Liver (tissue), 9 donors: Measurements from ENCODE around the gene HOXB2. TPM values are rescaled to one million over a fixed set of nuclear protein-coding genes. Genes with fewer than 3 reads are reported as not detected.
A peak's percentile ranks its signal among the peaks of the same experiment; 100 is the strongest.

ENCODE experiments used
- DNase-seq: peaks from one replicate; pipeline ENCODE4 v3.0.0-alpha.2; 2017; ENCODE audit warnings: low spot score
- H3K27ac ChIP-seq, 2 donors: one replicate each; pipeline ENCODE4 v1.7.0; 2013; ENCODE audit warnings: inconsistent platforms in 2 of 2, low read length in 2 of 2, control low read depth in 1 of 2, low read depth in 1 of 2, mild to moderate bottlenecking in 1 of 2
- H3K27me3 ChIP-seq, 4 donors: one replicate each; pipeline versions ENCODE4 v1.6.1 to v1.7.0; 2013; ENCODE audit warnings: low read length in 3 of 4, inconsistent platforms in 1 of 4, mild to moderate bottlenecking in 1 of 4, moderate library complexity in 1 of 4; ENCODE audit not compliant: control insufficient read depth in 4 of 4, insufficient read depth in 4 of 4
- H3K36me3 ChIP-seq, 4 donors: one replicate each; pipeline versions ENCODE4 v1.6.1 to v1.7.0; 2013; ENCODE audit warnings: low read length in 3 of 4, mild to moderate bottlenecking in 3 of 4, low read depth in 1 of 4, moderate library complexity in 1 of 4; ENCODE audit not compliant: control insufficient read depth in 4 of 4, insufficient read depth in 3 of 4
- H3K4me1 ChIP-seq, 4 donors: one replicate each; pipeline versions ENCODE4 v1.6.1 to v1.7.0; 2013; ENCODE audit warnings: low read length in 3 of 4, mild to moderate bottlenecking in 3 of 4, moderate library complexity in 1 of 4; ENCODE audit not compliant: control insufficient read depth in 4 of 4, insufficient read depth in 4 of 4
- H3K4me3 ChIP-seq, 3 donors: one replicate each; pipeline versions ENCODE4 v1.6.1 to v1.7.0; 2013; ENCODE audit warnings: low read length in 3 of 3, control low read depth in 1 of 3, low read depth in 1 of 3, mild to moderate bottlenecking in 1 of 3
- H3K9ac ChIP-seq, 2 donors: one replicate each; pipeline ENCODE4 v1.7.0; 2013; ENCODE audit warnings: low read length in 2 of 2, mild to moderate bottlenecking in 2 of 2, moderate library complexity in 2 of 2, control low read depth in 1 of 2, low read depth in 1 of 2
- H3K9me3 ChIP-seq, 4 donors: one replicate each; pipeline versions ENCODE4 v1.6.1 to v1.7.0; 2013; ENCODE audit warnings: low read length in 3 of 4; ENCODE audit not compliant: control insufficient read depth in 4 of 4
- ATF3 ChIP-seq: IDR thresholded peaks from 2 replicates; pipeline ENCODE4 v1.6.1; 2016; ENCODE audit warnings: antibody characterized with exemption
- CTCF ChIP-seq: fragments of 150-350 bp; IDR thresholded peaks from 2 replicates; pipeline ENCODE4 v1.5.1; 2017; ENCODE audit warnings: improper control_type of control experiment, low read depth, low read length; ENCODE audit not compliant: missing input control
- EGR1 ChIP-seq, 2 donors: IDR thresholded peaks; 2 replicates each; pipeline ENCODE4 v1.6.1; 2016 to 2018; ENCODE audit warnings: antibody characterized with exemption in 2 of 2, low read depth in 2 of 2
- FOXA1 ChIP-seq: IDR thresholded peaks from 2 replicates; pipeline ENCODE4 v1.6.1; 2016; ENCODE audit warnings: antibody characterized with exemption
- FOXA2 ChIP-seq: IDR thresholded peaks from 2 replicates; pipeline ENCODE4 v1.6.1; 2016; ENCODE audit warnings: antibody characterized with exemption
- GABPA ChIP-seq, 2 donors: IDR thresholded peaks in 1 of 2; conservative IDR thresholded peaks in 1 of 2; 2 replicates each; pipeline ENCODE4 v1.6.1; 2016; ENCODE audit warnings: antibody characterized with exemption in 2 of 2, mild to moderate bottlenecking in 1 of 2, moderate library complexity in 1 of 2
- HNF4A ChIP-seq, 2 donors: conservative IDR thresholded peaks; 2 replicates each; pipeline ENCODE4 v1.6.1; 2016; ENCODE audit warnings: antibody characterized with exemption in 2 of 2, mild to moderate bottlenecking in 2 of 2
- JUND ChIP-seq, 2 donors: IDR thresholded peaks; 2 replicates each; pipeline ENCODE4 v1.6.1; 2016; ENCODE audit warnings: antibody characterized with exemption in 2 of 2
- MAX ChIP-seq: IDR thresholded peaks from 2 replicates; pipeline ENCODE4 v1.6.1; 2016; ENCODE audit warnings: antibody characterized with exemption
- NR2F2 ChIP-seq: IDR thresholded peaks from 2 replicates; pipeline ENCODE4 v1.6.1; 2016; ENCODE audit warnings: antibody characterized with exemption
- RAD21 ChIP-seq, 2 donors: IDR thresholded peaks; 2 replicates each; pipeline ENCODE4 v1.6.1; 2016; ENCODE audit warnings: antibody characterized with exemption in 2 of 2, mild to moderate bottlenecking in 2 of 2
- REST ChIP-seq: IDR thresholded peaks from 2 replicates; pipeline ENCODE4 v1.6.1; 2016; ENCODE audit warnings: antibody characterized with exemption, mild to moderate bottlenecking
- RXRA ChIP-seq, 2 donors: IDR thresholded peaks; 2 replicates each; pipeline ENCODE4 v1.6.1; 2017 to 2018; ENCODE audit warnings: antibody characterized with exemption in 2 of 2, mild to moderate bottlenecking in 1 of 2
- SP1 ChIP-seq: IDR thresholded peaks from 2 replicates; pipeline ENCODE4 v1.6.1; 2018; ENCODE audit warnings: antibody characterized with exemption, mild to moderate bottlenecking
- TAF1 ChIP-seq: conservative IDR thresholded peaks from 2 replicates; pipeline ENCODE4 v1.6.1; 2016; ENCODE audit warnings: antibody characterized with exemption, mild to moderate bottlenecking
- YY1 ChIP-seq: IDR thresholded peaks from 2 replicates; pipeline ENCODE4 v1.6.1; 2016; ENCODE audit warnings: antibody characterized with exemption, mild to moderate bottlenecking
- ZBTB33 ChIP-seq: IDR thresholded peaks from 2 replicates; pipeline ENCODE4 v1.6.1; 2016; ENCODE audit warnings: antibody characterized with exemption
- WGBS: extraction: QIAGEN DNeasy Blood & Tissue Kit; methylation state at CpG from one replicate; pipeline ENCODE4 v1.1.7; 2013; 5-methylcytosine and 5-hydroxymethylcytosine counted together
- polyA plus RNA-seq, 2 donors: library from polyadenylated mRNA; stranded (reverse) in 1 of 2; unstranded in 1 of 2; fragments of 200-250 nt in 1 of 2; fragments of >200 nt in 1 of 2; fragmentation: Nextera tagmentation in 1 of 2; extraction: Ambion mirVana in 1 of 2; gene quantifications; one replicate each; pipeline versions ENCODE4 v1.2.1 to v1.2.3, GENCODE V29; 2013 to 2015
- total RNA-seq, 2 donors: library from RNA; depleted of rRNA; stranded (reverse); fragments of >200 nt; gene quantifications; one replicate each; pipeline ENCODE4 v1.2.3, GENCODE V29; 2014
- donor health status: healthy.
- donor health status: healthy.
- donor health status: healthy.
- donor health status: healthy.
- donor health status: healthy.

The HOXB2 gene
- total and polyA plus RNA-seq, 4 donors: 0.67 to 2.5 (median 1.8) TPM

GRCh38 chr17:48505788-48506187 is 39.1 kb downstream of the HOXB2 start:
- no peaks in the 10 kb centered on the region for H3K9me3 ChIP-seq
- H3K27me3 ChIP-seq: peaks cover 0 to 20% (median under 1%) of the 10 kb centered on the region in 4 donors
- 59% methylated on average over 1 of the region's 1 CpG for WGBS
- no peaks in the 10 kb centered on the region for H3K36me3 ChIP-seq
- no peak for DNase-seq
- no peak overlapping the region for H3K27ac ChIP-seq
- TF ChIP-seq SP1: no peak
- peak; percentile 71 to 79 for TF ChIP-seq JUND (IDR thresholded peaks at IDR 0.05)
- H3K4me3 ChIP-seq: no peak overlapping the region
- H3K4me1 ChIP-seq: no peaks in the 10 kb centered on the region
- H3K9ac ChIP-seq: no peak overlapping the region

- TF ChIP-seq HNF4A (conservative IDR thresholded peaks at IDR 0.05): no peak
- no peak for TF ChIP-seq NR2F2
- no peak for TF ChIP-seq FOXA1
- TF ChIP-seq CTCF: no peak
- TF ChIP-seq REST: no peak
- TF ChIP-seq RXRA (IDR thresholded peaks at IDR 0.05): no peak
- WGBS: 86% methylated on average over 2 of the region's 2 CpGs
Observed at GRCh38 chr17:48504953-48505352, 40.0 kb downstream of the HOXB2 start.

GRCh38 chr17:48503747-48504146 is 41.2 kb downstream of the HOXB2 start:
- Histone ChIP-seq H3K36me3 (no peaks in the 10 kb centered on the region), H3K27ac (no peak overlapping the region), H3K27me3 (peaks cover 0 to 20% (median under 1%) of the 10 kb centered on the region in 4 donors), H3K4me3 (no peak overlapping the region), H3K9ac (no peak overlapping the region), H3K9me3 (no peaks in the 10 kb centered on the region), H3K4me1 (no peaks in the 10 kb centered on the region)
- no peak for DNase-seq
- WGBS: 52% methylated on average over 5 of the region's 5 CpGs
- TF ChIP-seq MAX: no peak
- no peak for TF ChIP-seq TAF1
- no peak for TF ChIP-seq FOXA2
- no peak for TF ChIP-seq SP1
- TF ChIP-seq JUND (IDR thresholded peaks at IDR 0.05): no peak
- TF ChIP-seq YY1: no peak
- TF ChIP-seq HNF4A (conservative IDR thresholded peaks at IDR 0.05): no peak
- no peak for TF ChIP-seq EGR1 (IDR thresholded peaks at IDR 0.05; ENCODE audit: low read depth in 2 of 2)
- TF ChIP-seq ZBTB33: no peak
- no peak for TF ChIP-seq NR2F2
- no peak for TF ChIP-seq RAD21 (IDR thresholded peaks at IDR 0.05)
- no peak for TF ChIP-seq CTCF
- TF ChIP-seq RXRA (IDR thresholded peaks at IDR 0.05): no peak
- TF ChIP-seq GABPA (IDR thresholded peaks at IDR 0.05 in 1 of 2, conservative IDR thresholded peaks at IDR 0.05 in 1 of 2): no peak
- TF ChIP-seq ATF3: no peak

More at GRCh38 chr17:48504953-48505352, 40.0 kb downstream of the HOXB2 start:
- H3K9ac ChIP-seq: no peak overlapping the region
- H3K27ac ChIP-seq: no peak overlapping the region
- peaks cover 0 to 20% (median under 1%) of the 10 kb centered on the region in 4 donors for H3K27me3 ChIP-seq
- H3K9me3 ChIP-seq: no peaks in the 10 kb centered on the region
- no peaks in the 10 kb centered on the region for H3K36me3 ChIP-seq
- H3K4me3 ChIP-seq: no peak overlapping the region
- DNase-seq: no peak
- no peaks in the 10 kb centered on the region for H3K4me1 ChIP-seq
